Activated naive CD8-positive, alpha-beta T cell treated with anti-CD3 and anti-CD28 coated beads, Interleukin-2, amount 50 U/mL, for 24 hours (primary cell): Measurements from ENCODE around the gene NRG2.
A peak's percentile ranks its signal among the peaks of the same experiment; 100 is the strongest.

Source experiments
- ATAC-seq: fragments of 150-1000 bp; cut with Tn5 transposase; one replicate; pipeline ENCODE4 v1.10.0; 2021
- DNase-seq: peaks from one replicate; pipeline ENCODE4 v3.0.0; 2021
- H3K27ac Mint-ChIP-seq: one replicate; pipeline ENCODE4 v1.8.0; 2021; ENCODE audit warnings: mild to moderate bottlenecking, mixed read lengths
- H3K27me3 Mint-ChIP-seq: one replicate; pipeline ENCODE4 v1.8.0; 2021; ENCODE audit warnings: mixed read lengths
- H3K36me3 Mint-ChIP-seq: one replicate; pipeline ENCODE4 v1.8.0; 2021; ENCODE audit warnings: low read depth, mixed read lengths
- H3K4me1 Mint-ChIP-seq: one replicate; pipeline ENCODE4 v1.8.0; 2021; ENCODE audit warnings: mixed read lengths
- H3K4me3 Mint-ChIP-seq: one replicate; pipeline ENCODE4 v1.8.0; 2021; ENCODE audit warnings: mild to moderate bottlenecking, moderate library complexity, mixed read lengths
- H3K9me3 Mint-ChIP-seq: one replicate; pipeline ENCODE4 v1.8.0; 2021; ENCODE audit warnings: mixed read lengths

Gene NRG2

GRCh38 chr5:139877129-139877597, 165.9 kb downstream of the NRG2 start:
- Mint-ChIP-seq H3K27ac (no peak overlapping the region), H3K36me3 (no peaks in the 10 kb centered on the region), H3K4me1 (no peaks in the 10 kb centered on the region), H3K27me3 (peaks cover 2% of the 10 kb centered on the region), H3K4me3 (no peak overlapping the region), H3K9me3 (no peaks in the 10 kb centered on the region)
- DNase-seq (peak; percentile 6), ATAC-seq (peak; percentile 42)

- Mint-ChIP-seq H3K9me3 (no peaks in the 10 kb centered on the region), H3K4me1 (no peaks in the 10 kb centered on the region), H3K4me3 (no peak overlapping the region), H3K36me3 (no peaks in the 10 kb centered on the region), H3K27me3 (peaks cover 3% of the 10 kb centered on the region), H3K27ac (no peak overlapping the region)
- DNase-seq = no peak
- ATAC-seq = no peak
Observed at GRCh38 chr5:139875957-139876356, 167.1 kb downstream of the NRG2 start.

- no peak for DNase-seq
- Mint-ChIP-seq H3K4me3 (no peak overlapping the region), H3K27ac (no peak overlapping the region), H3K9me3 (no peaks in the 10 kb centered on the region), H3K27me3 (peaks cover 3% of the 10 kb centered on the region), H3K36me3 (no peaks in the 10 kb centered on the region), H3K4me1 (no peaks in the 10 kb centered on the region)
- no peak for ATAC-seq
Observed at GRCh38 chr5:139872851-139873794, 170.0 kb downstream of the NRG2 start.

GRCh38 chr5:139872052-139872766, 170.9 kb downstream of the NRG2 start:
- no peaks in the 10 kb centered on the region for H3K36me3 Mint-ChIP-seq
- H3K4me3 Mint-ChIP-seq = no peak overlapping the region
- ATAC-seq (no peak), DNase-seq (no peak)
- H3K4me1 Mint-ChIP-seq = no peaks in the 10 kb centered on the region
- H3K27ac Mint-ChIP-seq = no peak overlapping the region
- H3K9me3 Mint-ChIP-seq = no peaks in the 10 kb centered on the region
- peaks cover 3% of the 10 kb centered on the region for H3K27me3 Mint-ChIP-seq

GRCh38 chr5:139871614-139872013, 171.5 kb downstream of the NRG2 start:
- H3K4me3 Mint-ChIP-seq = no peak overlapping the region
- H3K27me3 Mint-ChIP-seq = peaks cover 4% of the 10 kb centered on the region
- no peak overlapping the region for H3K27ac Mint-ChIP-seq
- H3K9me3 Mint-ChIP-seq = no peaks in the 10 kb centered on the region
- DNase-seq = no peak
- H3K36me3 Mint-ChIP-seq = no peaks in the 10 kb centered on the region
- no peaks in the 10 kb centered on the region for H3K4me1 Mint-ChIP-seq
- no peak for ATAC-seq

- Mint-ChIP-seq H3K27ac (no peak overlapping the region), H3K27me3 (peaks cover 7% of the 10 kb centered on the region), H3K36me3 (no peaks in the 10 kb centered on the region), H3K4me3 (no peak overlapping the region), H3K9me3 (no peaks in the 10 kb centered on the region), H3K4me1 (no peaks in the 10 kb centered on the region)
- peak; percentile 14 for ATAC-seq
- DNase-seq = no peak
Observed at GRCh38 chr5:139870677-139871076, 172.4 kb downstream of the NRG2 start.

- H3K27me3 Mint-ChIP-seq = peaks cover 8% of the 10 kb centered on the region
- no peak overlapping the region for H3K4me3 Mint-ChIP-seq
- no peaks in the 10 kb centered on the region for H3K9me3 Mint-ChIP-seq
Observed at GRCh38 chr5:139869042-139869790, 173.9 kb downstream of the NRG2 start.

GRCh38 chr5:139867581-139867980, 175.5 kb downstream of the NRG2 start:
- DNase-seq (no peak), ATAC-seq (no peak)
- Mint-ChIP-seq H3K27ac (no peak overlapping the region), H3K36me3 (no peaks in the 10 kb centered on the region), H3K27me3 (peaks cover 8% of the 10 kb centered on the region), H3K9me3 (no peaks in the 10 kb centered on the region), H3K4me3 (no peak overlapping the region), H3K4me1 (no peaks in the 10 kb centered on the region)

More at GRCh38 chr5:139869042-139869790, 173.9 kb downstream of the NRG2 start:
- H3K27ac Mint-ChIP-seq = no peak overlapping the region
- H3K4me1 Mint-ChIP-seq = no peaks in the 10 kb centered on the region
- H3K36me3 Mint-ChIP-seq = no peaks in the 10 kb centered on the region
- no peak for DNase-seq
- no peak for ATAC-seq

GRCh38 chr5:139867109-139867508, 176.0 kb downstream of the NRG2 start:
- Mint-ChIP-seq H3K4me3 (no peak overlapping the region), H3K36me3 (no peaks in the 10 kb centered on the region), H3K4me1 (no peaks in the 10 kb centered on the region), H3K27me3 (peaks cover 7% of the 10 kb centered on the region), H3K9me3 (no peaks in the 10 kb centered on the region), H3K27ac (no peak overlapping the region)
- ATAC-seq (no peak), DNase-seq (no peak)

GRCh38 chr5:139864716-139865483, 178.2 kb downstream of the NRG2 start:
- Mint-ChIP-seq H3K36me3 (no peaks in the 10 kb centered on the region), H3K4me1 (no peaks in the 10 kb centered on the region), H3K27me3 (peaks cover 7% of the 10 kb centered on the region), H3K4me3 (no peak overlapping the region), H3K9me3 (no peaks in the 10 kb centered on the region), H3K27ac (no peak overlapping the region)
- DNase-seq (no peak), ATAC-seq (no peak)

- no peaks in the 10 kb centered on the region for H3K9me3 Mint-ChIP-seq
- DNase-seq (peak; percentile 68), ATAC-seq (no peak)
- peaks cover 7% of the 10 kb centered on the region for H3K27me3 Mint-ChIP-seq
- H3K4me3 Mint-ChIP-seq = no peak overlapping the region
- H3K36me3 Mint-ChIP-seq = no peaks in the 10 kb centered on the region
- no peaks in the 10 kb centered on the region for H3K4me1 Mint-ChIP-seq
- no peak overlapping the region for H3K27ac Mint-ChIP-seq
Observed at GRCh38 chr5:139863855-139864558, 179.1 kb downstream of the NRG2 start.

- H3K4me3 Mint-ChIP-seq = no peak overlapping the region
- H3K27ac Mint-ChIP-seq = no peak overlapping the region
- H3K4me1 Mint-ChIP-seq = no peaks in the 10 kb centered on the region
- DNase-seq (no peak), ATAC-seq (no peak)
- no peaks in the 10 kb centered on the region for H3K36me3 Mint-ChIP-seq
- H3K27me3 Mint-ChIP-seq = peaks cover 7% of the 10 kb centered on the region
- H3K9me3 Mint-ChIP-seq = no peaks in the 10 kb centered on the region
Observed at GRCh38 chr5:139863361-139863760, 179.7 kb downstream of the NRG2 start.

GRCh38 chr5:139862803-139863202, 180.3 kb downstream of the NRG2 start:
- ATAC-seq (no peak), DNase-seq (no peak)
- no peak overlapping the region for H3K27ac Mint-ChIP-seq
- H3K4me3 Mint-ChIP-seq = no peak overlapping the region
- H3K4me1 Mint-ChIP-seq = no peaks in the 10 kb centered on the region
- no peaks in the 10 kb centered on the region for H3K36me3 Mint-ChIP-seq
- no peaks in the 10 kb centered on the region for H3K9me3 Mint-ChIP-seq
- peaks cover 7% of the 10 kb centered on the region for H3K27me3 Mint-ChIP-seq
